SU-DHL-6 (cell line): ENCODE data around the gene CCDC7.
A peak's percentile ranks its signal among the peaks of the same experiment; 100 is the strongest.
"Not testable (repeated sequence)": the region's sequence is repeated elsewhere in the genome, so short reads cannot be mapped to it uniquely, and the experiment has no call there.

Experiments
- H2AFZ ChIP-seq: fragments of 200-600 bp; sonication (generic); 2 replicates; pipeline ENCODE4 v1.6.1; 2014; ENCODE audit warnings: low read depth, mild to moderate bottlenecking, moderate library complexity, mixed read lengths, antibody characterized with exemption, low read length; ENCODE audit not compliant: severe bottlenecking
- H3F3A ChIP-seq: fragments of 200-600 bp; shearing (Covaris generic); 2 replicates; pipeline ENCODE4 v1.6.0; 2016; ENCODE audit warnings: antibody characterized with exemption, mild to moderate bottlenecking; ENCODE audit not compliant: insufficient read depth
- H3K27ac ChIP-seq: fragments of 200-600 bp; sonication (generic); 2 replicates; pipeline ENCODE4 v1.5.1; 2016; ENCODE audit warnings: low read depth, mild to moderate bottlenecking, low read length, moderate library complexity, mixed read lengths
- H3K27me3 ChIP-seq: fragments of 200-600 bp; sonication (generic), shearing (Covaris generic); 2 replicates; pipeline ENCODE4 v1.6.0; 2014; ENCODE audit warnings: mild to moderate bottlenecking, low read length
- H3K36me3 ChIP-seq: fragments of 200-600 bp; sonication (generic); 2 replicates; pipeline ENCODE4 v1.6.1; 2014; ENCODE audit warnings: mild to moderate bottlenecking, low read length, mixed read lengths
- H3K4me2 ChIP-seq: fragments of 300-600, 200-600 bp; shearing (Covaris generic), sonication (generic); 2 replicates; pipeline ENCODE4 v1.6.0; 2014; ENCODE audit warnings: low read length, low read depth, mild to moderate bottlenecking; ENCODE audit not compliant: poor library complexity, severe bottlenecking
- H3K4me3 ChIP-seq: fragments of 200-600 bp; sonication (generic); 2 replicates; pipeline ENCODE4 v1.5.1; 2014; ENCODE audit warnings: antibody characterized with exemption, low read length, mild to moderate bottlenecking, mixed read lengths; ENCODE audit not compliant: insufficient read depth, poor library complexity, severe bottlenecking
- H3K79me2 ChIP-seq: fragments of 200-600 bp; sonication (generic); 2 replicates; pipeline ENCODE4 v1.6.1; 2014; ENCODE audit warnings: mild to moderate bottlenecking, low read length, moderate library complexity; ENCODE audit not compliant: insufficient read depth
- H3K9ac ChIP-seq: fragments of 200-600 bp; sonication (generic); 2 replicates; pipeline ENCODE4 v1.7.0; 2014; ENCODE audit warnings: mild to moderate bottlenecking, low read length
- H3K9me2 ChIP-seq: fragments of 200-600 bp; sonication (generic); replicated peaks from 2 replicates; pipeline ENCODE4 v1.6.1; 2014; ENCODE audit warnings: low read length; ENCODE audit not compliant: insufficient read depth
- H3K9me3 ChIP-seq: fragments of 200-600 bp; sonication (generic); 2 replicates; pipeline ENCODE4 v1.6.1; 2014; ENCODE audit warnings: low read length, mixed read lengths; ENCODE audit not compliant: insufficient read depth
- H4K20me1 ChIP-seq: fragments of 200-600 bp; sonication (generic); 2 replicates; pipeline ENCODE4 v1.6.1; 2014; ENCODE audit warnings: low read depth, mild to moderate bottlenecking, antibody characterized with exemption, low read length, moderate library complexity, mixed read lengths
- EZH2phosphoT487 ChIP-seq: fragments of 200-600 bp; sonication (generic), shearing (Covaris generic); conservative IDR thresholded peaks from 2 replicates; pipeline ENCODE4 v1.6.1; 2018; ENCODE audit warnings: mild to moderate bottlenecking, antibody characterized with exemption, low read length, moderate library complexity, mixed read lengths
- TF ChIP-seq, protein P1 (sequence below): fragments of 200-600 bp; sonication (generic); IDR thresholded peaks from one replicate; pipeline ENCODE4 v1.5.1; 2017; ENCODE audit warnings: antibody characterized with exemption, mild to moderate bottlenecking, low read length, moderate library complexity; ENCODE audit not compliant: insufficient read depth, poor library complexity, severe bottlenecking

CCDC7 gene

DNA sequence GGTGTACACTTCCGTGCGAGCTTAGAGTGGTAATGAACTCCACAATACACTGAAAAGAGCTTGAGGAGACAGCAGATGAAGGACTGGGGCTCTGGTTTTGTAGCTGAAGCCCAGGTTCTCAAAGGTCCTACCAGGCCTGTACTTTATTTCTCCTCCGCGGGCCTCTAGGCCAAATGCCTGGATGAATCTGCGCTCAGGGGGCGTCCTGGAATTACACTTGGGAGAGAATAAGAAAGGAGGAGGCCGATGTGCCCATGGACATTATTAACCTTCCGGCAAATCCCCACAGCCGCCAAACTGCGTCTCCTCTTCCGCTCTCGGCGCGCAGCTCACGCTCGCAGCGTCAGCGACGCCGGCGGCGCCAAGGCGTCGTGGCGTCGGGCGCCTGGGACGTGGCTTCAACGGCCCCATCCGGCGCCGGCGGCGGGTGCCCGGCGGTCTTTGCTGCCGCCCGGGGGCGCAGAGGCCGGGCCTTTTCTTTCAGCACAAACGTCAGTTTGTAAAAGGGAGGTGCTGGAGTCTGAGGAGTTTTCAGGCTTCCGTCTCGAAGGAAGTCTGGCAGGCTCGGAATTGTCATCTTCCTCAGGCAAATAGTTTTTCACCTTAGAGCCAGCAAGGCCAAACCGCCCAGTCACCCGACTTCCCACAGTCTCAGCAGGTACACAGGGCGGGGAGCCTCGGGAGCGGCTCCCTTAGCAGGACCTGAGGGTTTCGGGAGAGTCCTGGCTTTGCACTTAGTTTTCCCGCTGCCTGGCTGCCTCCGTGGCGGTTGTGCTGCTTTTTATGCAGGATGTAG, at the start of gene CCDC7:
Gene CCDC7, plus strand, starts transcription at position 401 of the 796 bp plus-strand sequence. CDS start 5,503 bp downstream, outside the sequence.
- Histone ChIP-seq H3F3A (no peaks in the 10 kb centered on the region), H3K9ac (peak within 1 kb of the TSS; percentile 86), H3K4me3 (peak within 1 kb of the TSS; percentile 91), H4K20me1 (no peaks in the 10 kb centered on the region), H3K9me3 (no peaks in the 10 kb centered on the region), H2AFZ (peak within 1 kb of the TSS; percentile 92), H3K79me2 (peaks cover 9% of the 10 kb centered on the region; the same call in 1 of the 2 replicates), H3K36me3 (no peaks in the 10 kb centered on the region), H3K27ac (peak within 1 kb of the TSS; percentile 79), H3K4me2 (peak within 1 kb of the TSS; percentile 100), H3K27me3 (no peaks in the 10 kb centered on the region), H3K9me2 (no peaks in the 10 kb centered on the region)
- TF ChIP-seq EZH2phosphoT487, result no peak
- TF ChIP-seq, protein P1, sequence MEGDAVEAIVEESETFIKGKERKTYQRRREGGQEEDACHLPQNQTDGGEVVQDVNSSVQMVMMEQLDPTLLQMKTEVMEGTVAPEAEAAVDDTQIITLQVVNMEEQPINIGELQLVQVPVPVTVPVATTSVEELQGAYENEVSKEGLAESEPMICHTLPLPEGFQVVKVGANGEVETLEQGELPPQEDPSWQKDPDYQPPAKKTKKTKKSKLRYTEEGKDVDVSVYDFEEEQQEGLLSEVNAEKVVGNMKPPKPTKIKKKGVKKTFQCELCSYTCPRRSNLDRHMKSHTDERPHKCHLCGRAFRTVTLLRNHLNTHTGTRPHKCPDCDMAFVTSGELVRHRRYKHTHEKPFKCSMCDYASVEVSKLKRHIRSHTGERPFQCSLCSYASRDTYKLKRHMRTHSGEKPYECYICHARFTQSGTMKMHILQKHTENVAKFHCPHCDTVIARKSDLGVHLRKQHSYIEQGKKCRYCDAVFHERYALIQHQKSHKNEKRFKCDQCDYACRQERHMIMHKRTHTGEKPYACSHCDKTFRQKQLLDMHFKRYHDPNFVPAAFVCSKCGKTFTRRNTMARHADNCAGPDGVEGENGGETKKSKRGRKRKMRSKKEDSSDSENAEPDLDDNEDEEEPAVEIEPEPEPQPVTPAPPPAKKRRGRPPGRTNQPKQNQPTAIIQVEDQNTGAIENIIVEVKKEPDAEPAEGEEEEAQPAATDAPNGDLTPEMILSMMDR, result peak; percentile 53

DNA sequence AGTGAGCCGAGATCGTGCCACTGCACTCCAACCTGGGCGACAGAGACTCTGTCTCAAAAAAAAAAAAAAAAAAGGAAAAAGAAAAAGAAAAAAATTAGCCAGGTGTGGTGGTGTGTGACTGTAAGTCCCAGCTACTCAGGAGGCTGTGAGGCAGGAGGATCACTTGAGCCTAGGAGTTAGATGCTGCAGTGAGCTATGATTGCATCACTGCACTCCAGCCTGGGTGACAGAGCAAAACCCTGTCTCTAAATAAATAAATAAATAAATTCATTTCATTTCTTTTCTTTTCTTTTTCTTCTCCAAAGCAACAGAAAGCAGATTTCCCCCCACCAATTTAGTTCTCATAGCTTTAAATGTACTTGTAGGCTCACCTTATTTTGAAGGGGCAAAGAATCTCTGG, 48.8 kb upstream of the CCDC7 start:
- not testable (repeated sequence) for H2AFZ ChIP-seq, H3F3A ChIP-seq, H3K9ac ChIP-seq, H3K36me3 ChIP-seq, H3K79me2 ChIP-seq, H3K4me2 ChIP-seq, H3K4me3 ChIP-seq, H3K9me3 ChIP-seq, H3K27me3 ChIP-seq, H3K9me2 ChIP-seq, H3K27ac ChIP-seq, H4K20me1 ChIP-seq

DNA sequence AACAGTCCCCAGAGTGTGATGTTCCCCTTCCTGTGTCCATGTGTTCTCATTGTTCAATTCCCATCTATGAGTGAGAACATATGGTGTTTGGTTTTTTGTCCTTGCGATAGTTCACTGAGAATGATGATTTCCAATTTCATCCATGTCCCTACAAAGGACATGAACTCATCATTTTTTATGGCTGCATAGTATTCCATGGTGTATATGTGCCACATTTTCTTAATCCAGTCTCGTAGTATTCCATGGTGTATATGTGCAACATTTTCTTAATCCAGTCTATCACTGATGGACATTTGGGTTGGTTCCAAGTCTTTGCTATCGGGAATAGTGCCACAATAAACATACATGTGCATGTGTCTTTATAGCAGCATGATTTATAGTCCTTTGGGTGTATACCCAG, 46.2 kb upstream of the CCDC7 start:
- not testable (repeated sequence) for H3K27me3 ChIP-seq

DNA sequence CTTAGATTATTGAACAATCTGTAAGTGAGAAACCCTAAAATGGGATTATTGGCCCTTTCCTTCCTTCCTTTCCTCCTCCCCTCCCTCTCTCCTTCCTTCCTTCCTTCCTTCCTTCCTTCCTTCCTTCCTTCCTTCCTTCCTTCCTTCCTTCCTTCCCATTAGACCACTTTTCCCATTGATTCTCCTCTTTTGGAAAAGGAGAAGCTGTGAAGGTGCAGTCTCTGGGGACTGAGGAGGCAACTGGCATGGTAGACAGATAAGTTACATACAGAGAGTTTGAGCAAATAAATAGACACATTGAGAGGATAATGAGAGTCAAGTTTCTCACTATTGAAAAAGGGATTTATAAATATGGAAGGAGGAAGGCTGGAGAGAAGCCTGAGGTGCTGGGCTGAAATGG, 45.0 kb upstream of the CCDC7 start:
- no peaks in the 10 kb centered on the region for H3K27me3 ChIP-seq
- no peaks in the 10 kb centered on the region for H3K9me3 ChIP-seq
- H4K20me1 ChIP-seq, result no peaks in the 10 kb centered on the region
- H3K27ac ChIP-seq, result no peak overlapping the region
- no peaks in the 10 kb centered on the region for H3K36me3 ChIP-seq
- no peaks in the 10 kb centered on the region for H3K79me2 ChIP-seq
- H2AFZ ChIP-seq, result no peak overlapping the region
- no peaks in the 10 kb centered on the region for H3F3A ChIP-seq
- no peaks in the 10 kb centered on the region for H3K9me2 ChIP-seq
- TF ChIP-seq EZH2phosphoT487, result no peak
- TF ChIP-seq, protein P1, result no peak
- no peak overlapping the region for H3K4me2 ChIP-seq
- H3K4me3 ChIP-seq, result no peak overlapping the region
- H3K9ac ChIP-seq, result no peak overlapping the region

More for the DNA sequence above, 46.2 kb upstream of the CCDC7 start:
- not testable (repeated sequence) for H3K4me2 ChIP-seq, H2AFZ ChIP-seq, H3K27ac ChIP-seq, H4K20me1 ChIP-seq, H3K9me3 ChIP-seq, H3K9ac ChIP-seq, H3F3A ChIP-seq, H3K36me3 ChIP-seq, H3K79me2 ChIP-seq, H3K9me2 ChIP-seq, H3K4me3 ChIP-seq
